HCT116 (cell line): ENCODE data around the gene TNRC6B. TPM values are rescaled to one million over a fixed set of nuclear protein-coding genes. Genes with fewer than 3 reads are reported as not detected.

Experiments
- ATAC-seq: fragments of 200-7000 bp; cut with Tn5 transposase; 2 replicates; pipeline ENCODE4 v1.9.1; 2020; ENCODE audit warnings: mild to moderate bottlenecking, moderate library complexity
- BruUV-seq: library from RNA; stranded (reverse); fragments of 400-500 nt; replicated peaks from 2 replicates; lab custom pipeline; 2021; lab: Mats Ljungman, UMichigan
- CTCF ChIA-PET: fragments of 300-600 bp; sonication (Branson Sonifier 250); formaldehyde crosslinking; loops from one replicate; lab custom pipeline; 2021; ENCODE audit warnings: antibody characterized with exemption; lab: Charles Lee
- POLR2A ChIA-PET: fragments of 300-600, 350-600 bp; sonication (Branson Sonifier 250); formaldehyde crosslinking; loops from one replicate; lab custom pipeline; 2021; ENCODE audit warnings: antibody characterized with exemption; lab: Charles Lee
- RAD21 ChIA-PET, 2 experiments: fragments of 300-600 bp; sonication (Branson Sonifier 250); formaldehyde crosslinking; loops; one replicate each; lab custom pipeline; 2023; ENCODE audit warnings: low total read pairs in 2 of 2; ENCODE audit not compliant: uncharacterized antibody in 2 of 2, unreplicated experiment in 2 of 2, low non-redundant PET in 1 of 2; lab: Charles Lee
- DNase-seq: peaks from one replicate; pipeline ENCODE4 v3.0.0-alpha.2; 2010; ENCODE audit warnings: low read depth, low spot score
- H2AFZ ChIP-seq: fragments of 200-600 bp; shearing (Covaris generic), sonication (generic); 2 replicates; pipeline ENCODE4 v1.6.1; 2017; ENCODE audit warnings: low read depth, mixed run types, mixed read lengths, antibody characterized with exemption, low read length; ENCODE audit not compliant: poor library complexity, severe bottlenecking
- H3K27ac ChIP-seq: 2 replicates; pipeline ENCODE4 v1.5.1; 2012; ENCODE audit warnings: low read depth, low read length
- H3K27me3 ChIP-seq: fragments of 200-600 bp; sonication (generic); 2 replicates; pipeline ENCODE4 v1.6.1; 2016; ENCODE audit warnings: mixed run types, low read length, mixed read lengths; ENCODE audit not compliant: insufficient read depth
- H3K36me3 ChIP-seq, 2 experiments: fragments of 200-500 bp in 1 of 2; fragments of 200-600 bp in 1 of 2; sonication (Bioruptor generic) in 1 of 2; sonication (generic) in 1 of 2; 2 replicates each; pipeline versions ENCODE4 v1.5.1 to v1.6.1; 2014 to 2016; ENCODE audit warnings: low read length in 2 of 2, inconsistent platforms in 1 of 2, mixed read lengths in 1 of 2, mixed run types in 1 of 2; ENCODE audit not compliant: insufficient read depth in 2 of 2, control insufficient read depth in 1 of 2
- H3K4me1 ChIP-seq, 2 experiments: fragments of 200-600 bp in 1 of 2; sonication (generic) in 1 of 2; 2 replicates each; pipeline versions ENCODE4 v1.5.1 to v1.6.1; 2012 to 2017; ENCODE audit warnings: low read length in 2 of 2, inconsistent platforms in 1 of 2, mild to moderate bottlenecking in 1 of 2, mixed read lengths in 1 of 2, mixed run types in 1 of 2, moderate library complexity in 1 of 2; ENCODE audit not compliant: insufficient read depth in 2 of 2, control insufficient read depth in 1 of 2
- H3K4me2 ChIP-seq: fragments of 200-600 bp; sonication (generic); 2 replicates; pipeline ENCODE4 v1.6.1; 2017; ENCODE audit warnings: mixed run types, low read length, mixed read lengths
- H3K4me3 ChIP-seq, 2 experiments: fragments of 200-600 bp in 1 of 2; sonication (generic) in 1 of 2; replicated peaks in 1 of 2; 2 replicates each; pipeline ENCODE4 v1.5.1; 2011 to 2016; ENCODE audit warnings: low read length in 2 of 2, control low read depth in 1 of 2, low read depth in 1 of 2, mild to moderate bottlenecking in 1 of 2, mixed read lengths in 1 of 2, mixed run types in 1 of 2
- H3K79me2 ChIP-seq: fragments of 200-600 bp; sonication (generic); 2 replicates; pipeline ENCODE4 v1.6.1; 2017; ENCODE audit warnings: mild to moderate bottlenecking, mixed run types, low read length, moderate library complexity, mixed read lengths; ENCODE audit not compliant: insufficient read depth
- H3K9ac ChIP-seq: fragments of 200-600 bp; sonication (generic); 2 replicates; pipeline ENCODE4 v1.6.1; 2016; ENCODE audit warnings: low read length, mixed read lengths
- H3K9me2 ChIP-seq: fragments of 200-600 bp; sonication (generic), shearing (Covaris generic); 2 replicates; pipeline ENCODE4 v1.6.1; 2017; ENCODE audit warnings: mixed run types, mild to moderate bottlenecking, moderate library complexity; ENCODE audit not compliant: insufficient read depth
- H3K9me3 ChIP-seq, 2 experiments: fragments of 200-500 bp in 1 of 2; fragments of 200-600 bp in 1 of 2; sonication (Bioruptor generic) in 1 of 2; sonication (generic) in 1 of 2; 2 replicates each; pipeline ENCODE4 v1.6.1; 2014 to 2017; ENCODE audit warnings: low read length in 2 of 2, mixed read lengths in 2 of 2, inconsistent platforms in 1 of 2, low read depth in 1 of 2, mild to moderate bottlenecking in 1 of 2, mixed run types in 1 of 2, moderate library complexity in 1 of 2; ENCODE audit not compliant: control insufficient read depth in 1 of 2, insufficient read depth in 1 of 2
- H4K20me1 ChIP-seq: fragments of 200-600 bp; sonication (generic), shearing (Covaris generic); 2 replicates; pipeline ENCODE4 v1.6.1; 2017; ENCODE audit warnings: mixed run types, mild to moderate bottlenecking, moderate library complexity; ENCODE audit not compliant: insufficient read depth
- ATF3 ChIP-seq: IDR thresholded peaks from 2 replicates; pipeline ENCODE4 v1.6.1; 2012
- CEBPB ChIP-seq: IDR thresholded peaks from 2 replicates; pipeline ENCODE4 v1.6.1; 2012; ENCODE audit warnings: low read depth
- CTCF ChIP-seq, 3 experiments: fragments of 200-600 bp in 1 of 3; sonication (generic) in 1 of 3; IDR thresholded peaks in 2 of 3; conservative IDR thresholded peaks in 1 of 3; 2 replicates each; pipeline ENCODE4 v1.5.1; 2012 to 2017; ENCODE audit warnings: low read depth in 2 of 3, low read length in 2 of 3, antibody characterized with exemption in 1 of 3, borderline replicate concordance in 1 of 3, control low read depth in 1 of 3, mild to moderate bottlenecking in 1 of 3, mixed read lengths in 1 of 3, mixed run types in 1 of 3, moderate library complexity in 1 of 3; ENCODE audit not compliant: insufficient read depth in 1 of 3
- EGR1 ChIP-seq: IDR thresholded peaks from 2 replicates; pipeline ENCODE4 v1.6.1; 2012; ENCODE audit warnings: low read depth
- ELF1 ChIP-seq: IDR thresholded peaks from 2 replicates; pipeline ENCODE4 v1.6.1; 2012; ENCODE audit warnings: low read depth, borderline replicate concordance
- EZH2 ChIP-seq: fragments of 200-600 bp; sonication (generic); IDR thresholded peaks from 2 replicates; pipeline ENCODE4 v1.6.1; 2017; ENCODE audit warnings: antibody characterized with exemption, mixed run types
- EZH2phosphoT487 ChIP-seq: fragments of 200-600 bp; IDR thresholded peaks from 2 replicates; pipeline ENCODE4 v1.6.1; 2018; ENCODE audit warnings: antibody characterized with exemption, borderline replicate concordance
- FOSL1 ChIP-seq: IDR thresholded peaks from 2 replicates; pipeline ENCODE4 v1.6.1; 2012; ENCODE audit warnings: low read depth
- MAX ChIP-seq: IDR thresholded peaks from 2 replicates; pipeline ENCODE4 v1.6.1; 2012
- POLR2A ChIP-seq: IDR thresholded peaks from 2 replicates; pipeline ENCODE4 v1.7.0; 2011; ENCODE audit warnings: borderline replicate concordance; ENCODE audit not compliant: insufficient read depth, insufficient read length; ENCODE audit errors: extremely low read depth
- RAD21 ChIP-seq: IDR thresholded peaks from 2 replicates; pipeline ENCODE4 v1.6.1; 2012; ENCODE audit warnings: low read depth, mild to moderate bottlenecking
- SP1 ChIP-seq: IDR thresholded peaks from 2 replicates; pipeline ENCODE4 v1.6.1; 2012; ENCODE audit warnings: low read depth
- SRF ChIP-seq: IDR thresholded peaks from 2 replicates; pipeline ENCODE4 v1.6.1; 2012; ENCODE audit warnings: low read depth
- TCF7L2 ChIP-seq: IDR thresholded peaks from 2 replicates; pipeline ENCODE4 v1.7.0; 2011; ENCODE audit warnings: borderline replicate concordance, inconsistent platforms; ENCODE audit not compliant: insufficient read depth, insufficient read length; ENCODE audit errors: extremely low read depth
- YY1 ChIP-seq: IDR thresholded peaks from 2 replicates; pipeline ENCODE4 v1.6.1; 2011; ENCODE audit warnings: low read length, low read depth, moderate library complexity, mild to moderate bottlenecking; ENCODE audit not compliant: insufficient replicate concordance; ENCODE audit errors: extremely low read depth
- ZBTB33 ChIP-seq: IDR thresholded peaks from 2 replicates; pipeline ENCODE4 v1.6.1; 2011; ENCODE audit warnings: mild to moderate bottlenecking, low read length, moderate library complexity; ENCODE audit not compliant: insufficient replicate concordance; ENCODE audit errors: extremely low read depth
- ZFX ChIP-seq: fragments of 450-650 bp; IDR thresholded peaks from 2 replicates; pipeline ENCODE4 v1.6.1; 2017
- intact Hi-C: fragments of 100-400 bp; cut with micrococcal nuclease; formaldehyde crosslinking; loops from 2 replicates; pipeline ENCODE4 v1.10.0; 2022
- total RNA-seq: library from RNA; stranded (reverse); gene quantifications from one replicate; pipeline ENCODE4 v1.2.1, GENCODE V29; 2021; ENCODE audit not compliant: unreplicated experiment

TNRC6B gene
- total RNA-seq, 1 experiment from 2014 or later = 29.8 TPM

GRCh38 chr22:40180403-40180802, 2.7 kb downstream of the TNRC6B start:
- H3K4me3 ChIP-seq = no peak overlapping the region
- peaks cover 20 to 33% of the 10 kb centered on the region in 2 experiments for H3K4me1 ChIP-seq
- H3K9me3 ChIP-seq = no peaks in the 10 kb centered on the region
- BruUV-seq = no TSS peak
- H3K79me2 ChIP-seq = peaks cover 75% of the 10 kb centered on the region
- no peaks in the 10 kb centered on the region for H3K9me2 ChIP-seq
- POLR2A ChIA-PET = no interaction called here
- H4K20me1 ChIP-seq = no peaks in the 10 kb centered on the region
- CTCF ChIA-PET = no interaction called here
- no peak overlapping the region for H3K9ac ChIP-seq
- no peak overlapping the region for H2AFZ ChIP-seq
- no peak overlapping the region for H3K27ac ChIP-seq
- intact Hi-C loops = no loop called here
- no peak for DNase-seq
- TF ChIP-seq SP1 (no peak), YY1 (no peak), ATF3 (no peak), SRF (no peak), POLR2A (no peak), RAD21 (no peak)
- H3K36me3 ChIP-seq = no peaks in the 10 kb centered on the region
- no peak overlapping the region for H3K4me2 ChIP-seq
- H3K27me3 ChIP-seq = no peaks in the 10 kb centered on the region
- RAD21 ChIA-PET = no interaction called here
- ATAC-seq = no peak

GRCh38 chr22:40181323-40181722, 3.6 kb downstream of the TNRC6B start:
- H3K36me3 ChIP-seq = no peaks in the 10 kb centered on the region
- H3K79me2 ChIP-seq = peaks cover 84% of the 10 kb centered on the region
- no peaks in the 10 kb centered on the region for H3K9me2 ChIP-seq
- no TSS peak for BruUV-seq
- H3K9me3 ChIP-seq = no peaks in the 10 kb centered on the region
- no peak overlapping the region for H3K4me2 ChIP-seq
- no peaks in the 10 kb centered on the region for H3K27me3 ChIP-seq
- no peak for ATAC-seq
- DNase-seq = no peak
- no peak overlapping the region for H3K4me3 ChIP-seq
- no peak overlapping the region for H3K27ac ChIP-seq
- no peak overlapping the region for H2AFZ ChIP-seq
- CTCF ChIA-PET = no interaction called here
- intact Hi-C loops = no loop called here
- RAD21 ChIA-PET = no interaction called here
- POLR2A ChIA-PET = no interaction called here
- H3K4me1 ChIP-seq = peaks cover 19 to 25% of the 10 kb centered on the region in 2 experiments
- no peaks in the 10 kb centered on the region for H4K20me1 ChIP-seq
- no peak overlapping the region for H3K9ac ChIP-seq
- TF ChIP-seq POLR2A = no peak
- TF ChIP-seq ZFX = no peak
- no peak for TF ChIP-seq EGR1
- TF ChIP-seq RAD21 = no peak
- TF ChIP-seq ZBTB33 = no peak
- no peak for TF ChIP-seq ELF1
- no peak for TF ChIP-seq CEBPB
- no peak for TF ChIP-seq FOSL1
- TF ChIP-seq TCF7L2 = no peak
- no peak for TF ChIP-seq YY1
- TF ChIP-seq EZH2 = no peak
- TF ChIP-seq EZH2phosphoT487 = no peak
- no peak for TF ChIP-seq CTCF (IDR thresholded peaks at IDR 0.05 in 2 of 3, conservative IDR thresholded peaks at IDR 0.05 in 1 of 3; ENCODE audit: borderline replicate concordance in 1 of 3, insufficient read depth in 1 of 3, low read depth in 2 of 3, low read length in 2 of 3)
- no peak for TF ChIP-seq MAX
